HepG2 (cell line): ENCODE data around the gene DDX10. TPM values are rescaled to one million over a fixed set of nuclear protein-coding genes. Genes with fewer than 3 reads are reported as not detected.
A peak's percentile ranks its signal among the peaks of the same experiment; 100 is the strongest.

ENCODE experiments used
- AKAP8 ChIP-seq: sonication (generic); formaldehyde crosslinking; IDR thresholded peaks from 2 replicates; pipeline ENCODE4 v1.5.1; 2020; ENCODE audit warnings: mild to moderate bottlenecking, missing genetic modification reagents
- CBFB ChIP-seq: sonication (generic); formaldehyde crosslinking; IDR thresholded peaks from 2 replicates; pipeline ENCODE4 v1.4.0; 2020; ENCODE audit warnings: missing genetic modification reagents
- CEBPG ChIP-seq: IDR thresholded peaks from 2 replicates; pipeline ENCODE4 v1.6.1; 2016
- HNRNPL ChIP-seq: fragments of 200-400 bp; formaldehyde crosslinking; IDR thresholded peaks from 2 replicates; pipeline ENCODE4 v1.6.1; 2017; ENCODE audit warnings: mild to moderate bottlenecking, low read depth, low read length
- KMT2A ChIP-seq: sonication (generic); formaldehyde crosslinking; IDR thresholded peaks from 2 replicates; pipeline ENCODE4 v1.4.0; 2020; ENCODE audit warnings: missing genetic modification reagents
- KMT2B ChIP-seq: IDR thresholded peaks from 2 replicates; pipeline ENCODE4 v1.6.1; 2016; ENCODE audit warnings: missing genetic modification reagents, missing compliant biosample characterization
- MTA3 ChIP-seq: sonication (generic); formaldehyde crosslinking; IDR thresholded peaks from 2 replicates; pipeline ENCODE4 v1.4.0; 2020; ENCODE audit warnings: missing genetic modification reagents
- MTF2 ChIP-seq: sonication (generic); formaldehyde crosslinking; IDR thresholded peaks from 2 replicates; pipeline ENCODE4 v1.5.0; 2020; ENCODE audit warnings: missing genetic modification reagents, borderline replicate concordance
- NCOR1 ChIP-seq: fragments of 200-600 bp; sonication (generic); IDR thresholded peaks from 2 replicates; pipeline ENCODE4 v1.7.0; 2017; ENCODE audit warnings: antibody characterized with exemption, low read length, borderline replicate concordance
- PITX1 ChIP-seq: sonication (generic); formaldehyde crosslinking; IDR thresholded peaks from 2 replicates; pipeline ENCODE4 v1.5.1; 2020; ENCODE audit warnings: mild to moderate bottlenecking, missing genetic modification reagents
- POLR2G ChIP-seq: fragments of 200-400 bp; formaldehyde crosslinking; IDR thresholded peaks from 2 replicates; pipeline ENCODE4 v1.6.1; 2018; ENCODE audit warnings: mild to moderate bottlenecking, low read depth, low read length, moderate library complexity
- SOX6 ChIP-seq, 2 experiments: fragments of 450-650 bp in 1 of 2; sonication (generic) in 1 of 2; formaldehyde crosslinking in 1 of 2; IDR thresholded peaks; 2 replicates each; pipeline versions ENCODE4 v1.4.0 to v1.6.1; 2017 to 2020; ENCODE audit warnings: antibody characterized with exemption in 1 of 2, mild to moderate bottlenecking in 1 of 2, missing genetic modification reagents in 1 of 2
- U2AF2 ChIP-seq: fragments of 200-400 bp; formaldehyde crosslinking; IDR thresholded peaks from 2 replicates; pipeline ENCODE4 v1.6.1; 2017; ENCODE audit warnings: low read depth, mild to moderate bottlenecking, low read length
- ZKSCAN1 ChIP-seq: fragments of 150-350 bp; IDR thresholded peaks from 2 replicates; pipeline ENCODE4 v1.6.1; 2014; ENCODE audit warnings: low read length
- ZNF253 ChIP-seq: sonication (generic); formaldehyde crosslinking; IDR thresholded peaks from 2 replicates; pipeline ENCODE4 v1.8.0; 2022; ENCODE audit warnings: mild to moderate bottlenecking, missing genetic modification reagents, borderline replicate concordance
- ZNF264 ChIP-seq: sonication (generic); formaldehyde crosslinking; IDR thresholded peaks from 2 replicates; pipeline ENCODE4 v1.4.0; 2020; ENCODE audit warnings: missing genetic modification reagents
- ZNF331 ChIP-seq: sonication (generic); formaldehyde crosslinking; IDR thresholded peaks from 2 replicates; pipeline ENCODE4 v1.4.0; 2020; ENCODE audit warnings: missing genetic modification reagents
- ZNF549 ChIP-seq: sonication (generic); formaldehyde crosslinking; IDR thresholded peaks from 2 replicates; pipeline ENCODE4 v1.5.0; 2020; ENCODE audit warnings: missing genetic modification reagents
- ZNF556 ChIP-seq: sonication (generic); formaldehyde crosslinking; IDR thresholded peaks from 2 replicates; pipeline ENCODE4 v1.4.0; 2020; ENCODE audit warnings: mild to moderate bottlenecking, missing genetic modification reagents, borderline replicate concordance
- ZNF761 ChIP-seq: sonication (generic); formaldehyde crosslinking; conservative IDR thresholded peaks from 2 replicates; pipeline ENCODE4 v1.4.0; 2020; ENCODE audit warnings: mild to moderate bottlenecking, missing genetic modification reagents
- polyA plus RNA-seq, 8 experiments: library from polyadenylated mRNA; depleted of rRNA in 3 of 8; stranded (reverse) in 7 of 8; unstranded in 1 of 8; fragments of >200 nt; fragmentation: Illumina TruSeq in 4 of 8; extraction: Trizol in 4 of 8; gene quantifications; 2 replicates each; pipeline versions ENCODE4 v1.2.1 to v1.2.3, GENCODE V29; 2011 to 2016; ENCODE audit warnings: low read depth in 4 of 8, missing spikeins in 1 of 8, mixed read lengths in 1 of 8; ENCODE audit not compliant: insufficient read depth in 1 of 8
- total RNA-seq, 5 experiments: library from RNA; depleted of rRNA; stranded (reverse); fragments of >200 nt; fragmentation: Illumina TruSeq; extraction: Trizol; gene quantifications; 2 replicates each; pipeline ENCODE4 v1.2.3, GENCODE V29; 2016; ENCODE audit warnings: low read depth in 1 of 5
- TF ChIP-seq, protein P1 (sequence below): sonication (generic); formaldehyde crosslinking; IDR thresholded peaks from 2 replicates; pipeline ENCODE4 v1.5.1; 2020; ENCODE audit warnings: mild to moderate bottlenecking, missing genetic modification reagents, moderate library complexity
- TF ChIP-seq, protein P2 (sequence below): sonication (generic); formaldehyde crosslinking; IDR thresholded peaks from 2 replicates; pipeline ENCODE4 v1.5.1; 2020; ENCODE audit warnings: missing genetic modification reagents, mild to moderate bottlenecking, borderline replicate concordance
- TF ChIP-seq, protein P3 (sequence below): sonication (generic); formaldehyde crosslinking; IDR thresholded peaks from 2 replicates; pipeline ENCODE4 v1.9.0; 2021; ENCODE audit warnings: missing genetic modification reagents, borderline replicate concordance
- TF ChIP-seq, protein P4 (sequence below): sonication (generic); formaldehyde crosslinking; IDR thresholded peaks from 2 replicates; pipeline ENCODE4 v1.8.0; 2022; ENCODE audit warnings: missing genetic modification reagents, low read depth, mild to moderate bottlenecking, borderline replicate concordance

DDX10 gene
- total and polyA plus RNA-seq, 2 of the 13 experiments (the other 11 are each of a cell fraction or from before 2014, with no cell fraction given), result 17.0 to 32.0 TPM

DNA sequence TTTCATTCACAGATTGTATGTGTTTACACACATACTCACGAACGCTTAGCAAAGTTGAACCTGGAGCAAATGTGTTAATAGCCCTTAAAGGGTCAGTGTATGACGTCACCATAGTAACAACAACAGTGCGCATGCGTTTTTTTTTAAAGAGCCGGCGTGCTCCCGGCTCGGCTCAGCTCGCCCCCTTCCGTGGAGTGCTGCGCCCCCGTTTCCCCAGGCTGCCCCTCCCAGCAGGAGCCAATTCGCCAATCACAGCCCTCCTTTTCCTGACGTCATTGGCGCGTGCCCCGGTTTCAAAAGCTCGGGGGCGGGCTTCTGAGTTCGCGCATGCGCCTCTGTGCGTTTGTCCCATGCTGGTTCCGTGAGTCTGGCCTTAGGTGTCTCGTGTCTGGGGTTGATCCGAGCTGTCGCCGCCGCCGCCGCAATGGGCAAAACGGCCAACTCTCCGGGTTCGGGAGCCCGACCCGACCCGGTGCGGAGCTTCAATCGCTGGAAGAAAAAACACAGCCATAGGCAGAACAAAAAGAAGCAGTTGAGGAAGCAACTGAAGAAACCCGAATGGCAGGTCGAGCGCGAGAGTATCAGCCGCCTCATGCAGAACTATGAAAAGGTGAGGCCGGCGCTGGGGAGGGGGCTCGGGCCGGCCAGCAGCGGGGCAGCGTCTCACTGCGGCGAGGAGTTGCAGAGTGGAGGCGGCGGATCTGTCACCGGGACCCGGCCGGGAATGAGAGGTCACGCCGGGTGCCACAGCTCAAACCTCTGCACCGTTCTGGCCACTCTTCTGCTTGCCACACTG is at the start of gene DDX10 (continued):
- TF ChIP-seq NCOR1 (no peak), ZKSCAN1 (no peak), ZNF264 (CRISPR knock-in tag) (no peak), KMT2B (peak; percentile 73; the same call in 1 of the 2 replicates), MTF2 (no peak), SOX6 (IDR thresholded peaks at IDR 0.05) (no peak), SOX6 (CRISPR knock-in tag; IDR thresholded peaks at IDR 0.05) (no peak), ZNF761 (CRISPR knock-in tag) (no peak), ZNF331 (peak; percentile 45; the same call in 1 of the 2 replicates), MTA3 (CRISPR knock-in tag) (no peak), ZNF549 (CRISPR knock-in tag) (no peak), HNRNPL (no peak), ZNF253 (no peak), POLR2G (peak; percentile 78), CEBPG (CRISPR knock-in tag) (0 out of 2 replicates have a peak, but pooled peaks have one; percentile 32), PITX1 (CRISPR knock-in tag) (no peak), AKAP8 (CRISPR knock-in tag) (no peak), ZNF556 (CRISPR knock-in tag) (no peak; the same call in 1 of the 2 replicates), CBFB (no peak), U2AF2 (no peak), KMT2A (peak; percentile 58; the same call in 1 of the 2 replicates)
- TF ChIP-seq, protein P1, sequence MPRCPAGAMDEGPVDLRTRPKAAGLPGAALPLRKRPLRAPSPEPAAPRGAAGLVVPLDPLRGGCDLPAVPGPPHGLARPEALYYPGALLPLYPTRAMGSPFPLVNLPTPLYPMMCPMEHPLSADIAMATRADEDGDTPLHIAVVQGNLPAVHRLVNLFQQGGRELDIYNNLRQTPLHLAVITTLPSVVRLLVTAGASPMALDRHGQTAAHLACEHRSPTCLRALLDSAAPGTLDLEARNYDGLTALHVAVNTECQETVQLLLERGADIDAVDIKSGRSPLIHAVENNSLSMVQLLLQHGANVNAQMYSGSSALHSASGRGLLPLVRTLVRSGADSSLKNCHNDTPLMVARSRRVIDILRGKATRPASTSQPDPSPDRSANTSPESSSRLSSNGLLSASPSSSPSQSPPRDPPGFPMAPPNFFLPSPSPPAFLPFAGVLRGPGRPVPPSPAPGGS (CRISPR knock-in tag), result no peak
- TF ChIP-seq, protein P2, sequence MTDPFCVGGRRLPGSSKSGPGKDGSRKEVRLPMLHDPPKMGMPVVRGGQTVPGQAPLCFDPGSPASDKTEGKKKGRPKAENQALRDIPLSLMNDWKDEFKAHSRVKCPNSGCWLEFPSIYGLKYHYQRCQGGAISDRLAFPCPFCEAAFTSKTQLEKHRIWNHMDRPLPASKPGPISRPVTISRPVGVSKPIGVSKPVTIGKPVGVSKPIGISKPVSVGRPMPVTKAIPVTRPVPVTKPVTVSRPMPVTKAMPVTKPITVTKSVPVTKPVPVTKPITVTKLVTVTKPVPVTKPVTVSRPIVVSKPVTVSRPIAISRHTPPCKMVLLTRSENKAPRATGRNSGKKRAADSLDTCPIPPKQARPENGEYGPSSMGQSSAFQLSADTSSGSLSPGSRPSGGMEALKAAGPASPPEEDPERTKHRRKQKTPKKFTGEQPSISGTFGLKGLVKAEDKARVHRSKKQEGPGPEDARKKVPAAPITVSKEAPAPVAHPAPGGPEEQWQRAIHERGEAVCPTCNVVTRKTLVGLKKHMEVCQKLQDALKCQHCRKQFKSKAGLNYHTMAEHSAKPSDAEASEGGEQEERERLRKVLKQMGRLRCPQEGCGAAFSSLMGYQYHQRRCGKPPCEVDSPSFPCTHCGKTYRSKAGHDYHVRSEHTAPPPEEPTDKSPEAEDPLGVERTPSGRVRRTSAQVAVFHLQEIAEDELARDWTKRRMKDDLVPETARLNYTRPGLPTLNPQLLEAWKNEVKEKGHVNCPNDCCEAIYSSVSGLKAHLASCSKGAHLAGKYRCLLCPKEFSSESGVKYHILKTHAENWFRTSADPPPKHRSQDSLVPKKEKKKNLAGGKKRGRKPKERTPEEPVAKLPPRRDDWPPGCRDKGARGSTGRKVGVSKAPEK (CRISPR knock-in tag), result no peak
- TF ChIP-seq, protein P3, sequence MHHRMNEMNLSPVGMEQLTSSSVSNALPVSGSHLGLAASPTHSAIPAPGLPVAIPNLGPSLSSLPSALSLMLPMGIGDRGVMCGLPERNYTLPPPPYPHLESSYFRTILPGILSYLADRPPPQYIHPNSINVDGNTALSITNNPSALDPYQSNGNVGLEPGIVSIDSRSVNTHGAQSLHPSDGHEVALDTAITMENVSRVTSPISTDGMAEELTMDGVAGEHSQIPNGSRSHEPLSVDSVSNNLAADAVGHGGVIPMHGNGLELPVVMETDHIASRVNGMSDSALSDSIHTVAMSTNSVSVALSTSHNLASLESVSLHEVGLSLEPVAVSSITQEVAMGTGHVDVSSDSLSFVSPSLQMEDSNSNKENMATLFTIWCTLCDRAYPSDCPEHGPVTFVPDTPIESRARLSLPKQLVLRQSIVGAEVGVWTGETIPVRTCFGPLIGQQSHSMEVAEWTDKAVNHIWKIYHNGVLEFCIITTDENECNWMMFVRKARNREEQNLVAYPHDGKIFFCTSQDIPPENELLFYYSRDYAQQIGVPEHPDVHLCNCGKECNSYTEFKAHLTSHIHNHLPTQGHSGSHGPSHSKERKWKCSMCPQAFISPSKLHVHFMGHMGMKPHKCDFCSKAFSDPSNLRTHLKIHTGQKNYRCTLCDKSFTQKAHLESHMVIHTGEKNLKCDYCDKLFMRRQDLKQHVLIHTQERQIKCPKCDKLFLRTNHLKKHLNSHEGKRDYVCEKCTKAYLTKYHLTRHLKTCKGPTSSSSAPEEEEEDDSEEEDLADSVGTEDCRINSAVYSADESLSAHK (CRISPR knock-in tag), result no peak
- TF ChIP-seq, protein P4, sequence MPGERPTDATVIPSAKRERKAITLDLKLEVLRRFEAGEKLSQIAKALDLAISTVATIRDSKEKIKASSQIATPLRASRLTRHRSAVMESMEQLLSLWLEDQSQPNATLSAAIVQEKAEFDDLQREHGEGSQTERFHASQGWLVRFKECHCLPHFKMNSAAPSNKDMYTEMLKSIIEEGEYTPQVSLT (CRISPR knock-in tag), result no peak
